Prostate gland (tissue), 2 donors: ENCODE data around the gene COLEC12. TPM values are rescaled to one million over a fixed set of nuclear protein-coding genes. Genes with fewer than 3 reads are reported as not detected.

Source experiments
- DNase-seq: peaks from one replicate; pipeline ENCODE4 v3.0.0-alpha.2; 2019; ENCODE audit warnings: low spot score
- H3K27ac ChIP-seq, 2 donors: fragments of 200-600 bp; sonication (generic); 2 replicates each; pipeline ENCODE4 v1.5.1; 2017 to 2019
- H3K27me3 ChIP-seq: fragments of 200-600 bp; sonication (generic); replicated peaks from 2 replicates; pipeline ENCODE4 v1.5.1; 2019; ENCODE audit not compliant: insufficient read depth
- H3K36me3 ChIP-seq, 2 donors: fragments of 200-600 bp; sonication (generic); 1 replicate in 1 of 2; 2 replicates in 1 of 2; pipeline versions ENCODE4 v1.5.1 to v1.8.1; 2017 to 2019
- H3K4me1 ChIP-seq: fragments of 200-600 bp; sonication (generic); replicated peaks from 2 replicates; pipeline ENCODE4 v1.5.1; 2019
- H3K4me3 ChIP-seq, 2 donors: fragments of 200-600 bp; sonication (generic); 2 replicates each; pipeline ENCODE4 v1.5.1; 2017 to 2019
- H3K9me3 ChIP-seq: fragments of 200-600 bp; sonication (generic); 2 replicates; pipeline ENCODE4 v1.5.1; 2017
- CTCF ChIP-seq, 4 experiments: fragments of 200-600 bp in 2 of 4; fragments of 450-650 bp in 2 of 4; sonication (generic) in 2 of 4; IDR thresholded peaks; 1 replicate in 3 of 4; 2 replicates in 1 of 4; pipeline ENCODE4 v1.5.1; 2016 to 2019; ENCODE audit warnings: antibody characterized with exemption in 4 of 4, mild to moderate bottlenecking in 2 of 4, moderate library complexity in 2 of 4
- POLR2A ChIP-seq: fragments of 450-650 bp; IDR thresholded peaks from one replicate; pipeline ENCODE4 v1.6.1; 2016; ENCODE audit warnings: antibody characterized with exemption, mild to moderate bottlenecking
- POLR2AphosphoS5 ChIP-seq: sonication (generic); formaldehyde crosslinking; IDR thresholded peaks from one replicate; pipeline ENCODE4 v1.6.1; 2017; ENCODE audit warnings: antibody characterized with exemption
- WGBS: methylation state at CpG from one replicate; pipeline ENCODE4 v1.1.5; 2018; 5-methylcytosine and 5-hydroxymethylcytosine counted together
- intact Hi-C: fragments of 100-400 bp; cut with DNase I; formaldehyde crosslinking; loops from one replicate; pipeline ENCODE4 v1.14.2; 2022
- total RNA-seq, 2 donors: library from RNA; depleted of rRNA; stranded (reverse); fragments of >200 nt; gene quantifications; one replicate each; pipeline ENCODE4 v1.1.0, GENCODE V29; 2016

Gene COLEC12
- total RNA-seq, 2 donors from 2014 or later, result 11.1 to 35.0 TPM

- intact Hi-C loops, result no loop called here
- no peak for TF ChIP-seq CTCF (IDR thresholded peaks at IDR 0.05)
- TF ChIP-seq POLR2AphosphoS5, result no peak
- TF ChIP-seq POLR2A, result no peak
- no peaks in the 10 kb centered on the region for H3K36me3 ChIP-seq
- H3K4me1 ChIP-seq, result no peaks in the 10 kb centered on the region
- H3K4me3 ChIP-seq, result no peak overlapping the region
- no peak overlapping the region for H3K27ac ChIP-seq
- 91% methylated on average over 7 of the region's 15 CpGs for WGBS
- no peaks in the 10 kb centered on the region for H3K27me3 ChIP-seq
- no peak for DNase-seq
- H3K9me3 ChIP-seq, result no peaks in the 10 kb centered on the region
Measured at GRCh38 chr18:334575-335132, 165.8 kb downstream of the COLEC12 start.

- DNase-seq, result no peak
- Histone ChIP-seq H3K27ac (no peak overlapping the region), H3K9me3 (no peaks in the 10 kb centered on the region), H3K27me3 (no peaks in the 10 kb centered on the region), H3K36me3 (no peaks in the 10 kb centered on the region), H3K4me3 (no peak overlapping the region), H3K4me1 (no peaks in the 10 kb centered on the region)
- no peak for TF ChIP-seq POLR2A
- no peak for TF ChIP-seq CTCF (IDR thresholded peaks at IDR 0.05)
- TF ChIP-seq POLR2AphosphoS5, result no peak
- intact Hi-C loops, result no loop called here
- WGBS, result 77% methylated on average over 14 of the region's 14 CpGs
Measured at GRCh38 chr18:332721-333510, 167.6 kb downstream of the COLEC12 start.

GRCh38 chr18:332007-332406, 168.5 kb downstream of the COLEC12 start:
- H3K4me1 ChIP-seq, result no peaks in the 10 kb centered on the region
- no peak overlapping the region for H3K4me3 ChIP-seq
- H3K27ac ChIP-seq, result no peak overlapping the region
- H3K9me3 ChIP-seq, result no peaks in the 10 kb centered on the region
- no peak for DNase-seq
- 67% methylated on average over 4 of the region's 4 CpGs for WGBS
- no peak for TF ChIP-seq CTCF (IDR thresholded peaks at IDR 0.05)
- TF ChIP-seq POLR2AphosphoS5, result no peak
- TF ChIP-seq POLR2A, result no peak
- intact Hi-C loops, result no loop called here
- no peaks in the 10 kb centered on the region for H3K36me3 ChIP-seq
- no peaks in the 10 kb centered on the region for H3K27me3 ChIP-seq

- no peak for DNase-seq
- Histone ChIP-seq H3K27ac (no peak overlapping the region), H3K36me3 (no peaks in the 10 kb centered on the region), H3K4me3 (no peak overlapping the region), H3K9me3 (no peaks in the 10 kb centered on the region), H3K4me1 (no peaks in the 10 kb centered on the region), H3K27me3 (no peaks in the 10 kb centered on the region)
- WGBS, result 39% methylated on average over 12 of the region's 12 CpGs
- TF ChIP-seq POLR2AphosphoS5, result no peak
- no peak for TF ChIP-seq CTCF (IDR thresholded peaks at IDR 0.05)
- no peak for TF ChIP-seq POLR2A
- intact Hi-C loops, result no loop called here
Measured at GRCh38 chr18:331221-331821, 169.2 kb downstream of the COLEC12 start.

GRCh38 chr18:328928-329327, 171.6 kb downstream of the COLEC12 start:
- Histone ChIP-seq H3K36me3 (no peaks in the 10 kb centered on the region), H3K27ac (no peak overlapping the region), H3K9me3 (no peaks in the 10 kb centered on the region), H3K27me3 (no peaks in the 10 kb centered on the region), H3K4me1 (no peaks in the 10 kb centered on the region), H3K4me3 (no peak overlapping the region)
- 81% methylated on average over 4 of the region's 4 CpGs for WGBS
- TF ChIP-seq CTCF (IDR thresholded peaks at IDR 0.05), result no peak
- no peak for TF ChIP-seq POLR2AphosphoS5
- no peak for TF ChIP-seq POLR2A
- DNase-seq, result no peak
- intact Hi-C loops, result loop anchor here (5.0 kb wide), 1 partner anchor 43 kb away; no protein-coding TSS in a partner anchor
